ENCODE results near the gene DMBX1.

GRCh38 chr1:46532498-46533178 lies 43.0 kb downstream of the DMBX1 start:
- TF ChIP-seq DACH1 (IDR thresholded peaks at IDR 0.05; ENCODE audit: partially characterized antibody) (no peak), CBX5 (IDR thresholded peaks at IDR 0.05; ENCODE audit: borderline replicate concordance, low read depth) (no peak), YY1 (IDR thresholded peaks at IDR 0.05; ENCODE audit: borderline replicate concordance in 1 of 3, control insufficient read depth in 1 of 3, extremely low read depth in 1 of 3, insufficient read depth in 3 of 3, insufficient read length in 1 of 3, insufficient replicate concordance in 2 of 3, low read depth in 1 of 3, low read length in 2 of 3) (peak in 1 of 3 experiments; percentile 38), RNF219 (CRISPR knock-in tag; IDR thresholded peaks at IDR 0.05) (no peak), POLR2G (IDR thresholded peaks at IDR 0.05; ENCODE audit: low read depth, low read length) (peak; percentile 50; the same call in 1 of the 2 replicates), CTCF (IDR thresholded peaks at IDR 0.05 in 2 of 3, conservative IDR thresholded peaks at IDR 0.05 in 1 of 3; ENCODE audit: insufficient read depth in 2 of 3, low read depth in 1 of 3, low read length in 3 of 3) (peak; percentile 84 to 91 (median 86)), PTBP1 (IDR thresholded peaks at IDR 0.05; ENCODE audit: low read depth, low read length) (no peak), TBL1XR1 (IDR thresholded peaks at IDR 0.05; ENCODE audit: low read length in 2 of 2) (no peak), MYC (IDR thresholded peaks at IDR 0.05; ENCODE audit: low read depth, low read length) (no peak), MYC (CRISPR knock-in tag; IDR thresholded peaks at IDR 0.05; ENCODE audit: borderline replicate concordance, low read depth) (no peak), ATF3 (IDR thresholded peaks at IDR 0.05) (no peak), ATF3 (CRISPR knock-in tag; conservative IDR thresholded peaks at IDR 0.05) (no peak), PRDM10 (IDR thresholded peaks at IDR 0.05; ENCODE audit: partially characterized antibody) (no peak)
